ENCODE measurements around the gene KIF11. TPM values are rescaled to one million over a fixed set of nuclear protein-coding genes. Genes with fewer than 3 reads are reported as not detected.

Gene KIF11
- total RNA-seq, 1 experiment from 2014 or later: 47.8 TPM

GRCh38 chr10:92591550-92592022 lies 1.3 kb upstream of the KIF11 start:
- BruUV-seq (replicated peaks): no TSS peak
- ChIA-PET CTCF (no interaction called here), POLR2A (interaction anchor here (0.6 to 1.0 kb wide), 2 partner anchors 17 to 1406 kb away, joined by 3 to 7 read pairs; partner anchors contain the start of gene IDE)
- TF ChIP-seq, protein P1, sequence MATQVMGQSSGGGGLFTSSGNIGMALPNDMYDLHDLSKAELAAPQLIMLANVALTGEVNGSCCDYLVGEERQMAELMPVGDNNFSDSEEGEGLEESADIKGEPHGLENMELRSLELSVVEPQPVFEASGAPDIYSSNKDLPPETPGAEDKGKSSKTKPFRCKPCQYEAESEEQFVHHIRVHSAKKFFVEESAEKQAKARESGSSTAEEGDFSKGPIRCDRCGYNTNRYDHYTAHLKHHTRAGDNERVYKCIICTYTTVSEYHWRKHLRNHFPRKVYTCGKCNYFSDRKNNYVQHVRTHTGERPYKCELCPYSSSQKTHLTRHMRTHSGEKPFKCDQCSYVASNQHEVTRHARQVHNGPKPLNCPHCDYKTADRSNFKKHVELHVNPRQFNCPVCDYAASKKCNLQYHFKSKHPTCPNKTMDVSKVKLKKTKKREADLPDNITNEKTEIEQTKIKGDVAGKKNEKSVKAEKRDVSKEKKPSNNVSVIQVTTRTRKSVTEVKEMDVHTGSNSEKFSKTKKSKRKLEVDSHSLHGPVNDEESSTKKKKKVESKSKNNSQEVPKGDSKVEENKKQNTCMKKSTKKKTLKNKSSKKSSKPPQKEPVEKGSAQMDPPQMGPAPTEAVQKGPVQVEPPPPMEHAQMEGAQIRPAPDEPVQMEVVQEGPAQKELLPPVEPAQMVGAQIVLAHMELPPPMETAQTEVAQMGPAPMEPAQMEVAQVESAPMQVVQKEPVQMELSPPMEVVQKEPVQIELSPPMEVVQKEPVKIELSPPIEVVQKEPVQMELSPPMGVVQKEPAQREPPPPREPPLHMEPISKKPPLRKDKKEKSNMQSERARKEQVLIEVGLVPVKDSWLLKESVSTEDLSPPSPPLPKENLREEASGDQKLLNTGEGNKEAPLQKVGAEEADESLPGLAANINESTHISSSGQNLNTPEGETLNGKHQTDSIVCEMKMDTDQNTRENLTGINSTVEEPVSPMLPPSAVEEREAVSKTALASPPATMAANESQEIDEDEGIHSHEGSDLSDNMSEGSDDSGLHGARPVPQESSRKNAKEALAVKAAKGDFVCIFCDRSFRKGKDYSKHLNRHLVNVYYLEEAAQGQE (IDR thresholded peaks at IDR 0.05; ENCODE audit: insufficient read depth in 1 of 2, low read depth in 2 of 2, low read length in 1 of 2): 0 out of 4 replicates have a peak, but pooled peaks of 1 of the 2 experiments have one; percentile 51
- no peak; the same call in 1 of the 2 replicates for TF ChIP-seq TCF7L2 (IDR thresholded peaks at IDR 0.05; ENCODE audit: low read depth, low read length)
- TF ChIP-seq POLR2AphosphoS5 (IDR thresholded peaks at IDR 0.05; ENCODE audit: low read depth, low read length): peak; percentile 94
- TF ChIP-seq SIN3A (IDR thresholded peaks at IDR 0.05; ENCODE audit: borderline replicate concordance, insufficient read depth, low read depth, low read length): peak; percentile 77
- Histone ChIP-seq H3K4me3 (ENCODE audit: low read depth in 2 of 2, low read length in 2 of 2) (peak overlapping the region; percentile 79 to 81), H3K9me3 (ENCODE audit: control insufficient read depth, insufficient read depth, low read depth, low read length) (no peaks in the 10 kb centered on the region), H3K4me1 (ENCODE audit: control insufficient read depth, insufficient read depth, low read length) (peaks cover 26% of the 10 kb centered on the region), H3K27ac (ENCODE audit: low read length) (peak overlapping the region; percentile 87), H3K27me3 (ENCODE audit: control insufficient read depth, insufficient read depth, low read length) (no peaks in the 10 kb centered on the region), H3K36me3 (ENCODE audit: control insufficient read depth, insufficient read depth, low read length) (no peaks in the 10 kb centered on the region; the same call in 1 of the 2 replicates)
- intact Hi-C loops (cut with micrococcal nuclease; ENCODE audit: unreplicated experiment): no loop called here
- in situ Hi-C loops (cut with HindIII; ENCODE audit: low pct_unique_long_range_greater_than_20kb, low sequenced_read_pairs): no loop called here
- ATAC-seq: peak; percentile 90
- DNase-seq (ENCODE audit: low read depth, low spot score): peak; percentile 82

DNA sequence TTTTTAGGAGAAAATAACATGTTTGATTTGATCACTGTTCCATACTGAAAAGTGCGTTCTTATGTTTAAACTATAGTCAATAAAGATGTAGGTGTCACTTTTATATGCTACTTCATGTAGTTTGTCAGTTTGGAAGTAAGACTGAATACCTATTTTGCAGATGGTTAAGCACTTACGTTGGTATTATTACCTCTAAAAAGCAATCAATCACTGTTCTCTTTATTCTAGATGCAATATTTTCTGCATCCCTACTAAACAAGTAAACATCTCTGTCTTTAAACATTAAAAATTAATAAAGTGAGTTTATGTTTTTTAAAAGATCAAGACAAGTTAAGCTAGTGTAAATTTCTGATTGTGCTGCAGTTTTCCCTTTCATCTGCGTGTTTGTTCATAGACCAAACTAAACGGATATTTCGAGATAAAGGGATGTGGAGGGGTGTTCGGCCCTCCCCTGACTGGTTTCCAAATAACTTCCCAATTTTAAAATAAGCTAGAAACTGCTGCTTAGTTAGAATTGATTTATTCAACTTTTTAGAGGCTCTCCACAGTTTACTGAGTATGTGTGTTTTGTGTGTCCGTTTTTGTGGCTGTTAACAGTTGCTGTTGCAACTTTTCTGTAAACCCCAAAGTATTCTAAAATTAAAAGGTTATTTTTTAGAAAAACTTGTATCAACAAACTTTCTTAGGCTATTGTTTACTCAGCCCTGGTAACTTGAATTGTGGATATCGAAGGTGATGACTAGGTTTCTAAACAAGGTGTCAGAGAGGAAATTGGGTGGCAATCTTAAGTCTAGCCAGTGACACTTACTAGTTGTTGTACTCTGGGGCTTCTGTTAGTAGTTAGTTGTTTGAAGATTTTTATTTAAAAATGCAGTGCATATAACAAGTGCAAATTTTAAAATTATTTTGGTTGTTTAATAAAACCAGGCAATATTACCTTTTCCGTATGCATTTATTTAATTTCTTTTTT lies 974 bp downstream of the KIF11 start:
- POLR2A ChIA-PET: no interaction called here
- no peak for ATAC-seq
- intact Hi-C loops (cut with micrococcal nuclease; ENCODE audit: unreplicated experiment) (no loop called here), in situ Hi-C loops (cut with HindIII; ENCODE audit: low pct_unique_long_range_greater_than_20kb, low sequenced_read_pairs) (no loop called here)
- Histone ChIP-seq H3K27me3 (ENCODE audit: control insufficient read depth, insufficient read depth, low read length) (no peaks in the 10 kb centered on the region), H3K36me3 (ENCODE audit: control insufficient read depth, insufficient read depth, low read length) (no peaks in the 10 kb centered on the region; the same call in 1 of the 2 replicates), H3K4me3 (ENCODE audit: low read depth in 2 of 2, low read length in 2 of 2) (peak overlapping the region; percentile 79 to 81), H3K4me1 (ENCODE audit: control insufficient read depth, insufficient read depth, low read length) (peaks cover 31% of the 10 kb centered on the region), H3K9me3 (ENCODE audit: control insufficient read depth, insufficient read depth, low read depth, low read length) (no peaks in the 10 kb centered on the region), H3K27ac (ENCODE audit: low read length) (peak overlapping the region; percentile 87)
- no peak for DNase-seq (ENCODE audit: low read depth, low spot score)
- TSS peak; percentile 73 for BruUV-seq (replicated peaks)
- CTCF ChIA-PET: no interaction called here
- TF ChIP-seq, protein P1 (IDR thresholded peaks at IDR 0.05; ENCODE audit: insufficient read depth in 1 of 2, low read depth in 2 of 2, low read length in 1 of 2): no peak
- peak; percentile 38; the same call in 1 of the 2 replicates for TF ChIP-seq POLR2AphosphoS5 (IDR thresholded peaks at IDR 0.05; ENCODE audit: low read depth, low read length)
- no peak for TF ChIP-seq SIN3A (IDR thresholded peaks at IDR 0.05; ENCODE audit: borderline replicate concordance, insufficient read depth, low read depth, low read length)
